Measurements from ENCODE around the gene BCL2L13.
A peak's percentile ranks its signal among the peaks of the same experiment; 100 is the strongest.
"Not testable (repeated sequence)": the region's sequence is repeated elsewhere in the genome, so short reads cannot be mapped to it uniquely, and the experiment has no call there.

BCL2L13 gene

GRCh38 chr22:17729561-17729960 lies 91.0 kb downstream of the BCL2L13 start:
- no peak for DNase-seq

GRCh38 chr22:17732251-17732854 lies 93.8 kb downstream of the BCL2L13 start:
- no peak for DNase-seq

DNA sequence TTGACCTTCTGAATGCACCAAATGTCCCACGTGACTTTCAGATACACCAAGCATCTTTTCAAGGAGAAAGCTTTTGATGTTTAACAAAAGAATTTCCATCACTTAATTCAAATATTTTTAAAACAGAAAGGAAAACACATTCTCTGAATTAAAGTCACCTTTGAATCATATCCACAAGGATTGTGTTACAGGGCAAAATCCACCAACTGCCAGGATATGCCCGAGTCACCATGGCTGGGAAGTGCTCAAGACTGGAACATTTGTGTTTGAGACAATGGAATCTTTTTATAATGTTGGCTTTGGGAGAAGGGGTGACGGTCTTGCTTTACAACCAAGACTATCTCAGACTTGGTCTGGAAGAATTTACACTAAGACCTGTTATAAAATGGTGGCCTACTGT lies 94.9 kb downstream of the BCL2L13 start:
- no peak for DNase-seq

DNA sequence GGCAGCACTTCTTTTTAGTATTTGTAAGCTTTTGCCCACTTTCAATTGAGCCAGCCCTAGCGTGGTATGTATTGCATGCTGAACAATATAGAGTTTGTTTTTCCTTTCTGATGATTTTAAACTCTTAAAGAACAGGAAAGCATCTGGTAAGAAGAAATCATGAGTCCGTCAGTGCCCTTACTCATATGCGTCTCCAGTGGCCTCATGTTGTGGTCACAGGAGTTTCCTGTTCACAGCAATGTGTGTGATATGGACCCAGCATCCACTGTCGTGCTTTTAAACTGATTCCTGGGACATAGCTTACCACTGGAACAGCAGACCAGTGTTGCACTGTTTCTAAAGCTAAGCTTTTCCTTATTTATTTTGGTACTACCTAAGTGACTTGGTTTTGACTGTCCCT lies 95.6 kb downstream of the BCL2L13 start:
- no peak for DNase-seq

DNA sequence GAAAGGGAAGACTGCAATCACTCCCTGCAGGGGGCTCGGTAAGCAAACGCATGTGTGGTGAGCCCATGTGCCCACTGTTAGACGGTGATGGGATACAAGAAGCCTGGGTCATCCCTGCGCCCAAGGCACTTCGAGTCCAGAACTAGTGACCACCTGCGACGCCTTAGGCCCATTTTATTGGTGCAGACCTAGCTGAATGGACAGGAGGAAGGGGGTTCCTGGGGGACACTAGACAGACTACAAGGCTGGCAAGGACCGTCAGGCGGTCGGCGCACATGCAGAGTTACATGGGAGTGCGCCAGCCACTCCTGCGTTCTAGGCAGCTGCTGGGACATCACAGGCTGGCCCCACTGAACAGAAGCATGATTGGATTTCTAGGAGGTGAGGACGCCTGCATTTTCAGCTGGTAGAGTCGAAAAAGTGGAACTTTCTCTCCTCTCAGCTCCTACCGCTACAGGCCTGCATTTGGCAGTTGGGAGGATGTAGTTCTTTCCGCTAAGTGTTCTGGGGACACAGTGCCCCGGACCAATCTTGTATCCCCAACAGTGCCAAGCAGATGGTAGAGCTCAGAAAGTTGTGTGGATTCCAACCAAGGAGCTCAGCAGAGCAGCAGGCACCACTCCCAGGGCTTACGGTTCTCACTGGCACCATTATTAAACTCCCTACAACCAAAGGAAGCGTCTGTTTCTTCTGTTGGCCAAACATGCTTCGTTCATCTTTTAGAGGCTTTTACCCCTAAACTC lies 100.0 kb downstream of the BCL2L13 start:
- no peak for DNase-seq

DNA sequence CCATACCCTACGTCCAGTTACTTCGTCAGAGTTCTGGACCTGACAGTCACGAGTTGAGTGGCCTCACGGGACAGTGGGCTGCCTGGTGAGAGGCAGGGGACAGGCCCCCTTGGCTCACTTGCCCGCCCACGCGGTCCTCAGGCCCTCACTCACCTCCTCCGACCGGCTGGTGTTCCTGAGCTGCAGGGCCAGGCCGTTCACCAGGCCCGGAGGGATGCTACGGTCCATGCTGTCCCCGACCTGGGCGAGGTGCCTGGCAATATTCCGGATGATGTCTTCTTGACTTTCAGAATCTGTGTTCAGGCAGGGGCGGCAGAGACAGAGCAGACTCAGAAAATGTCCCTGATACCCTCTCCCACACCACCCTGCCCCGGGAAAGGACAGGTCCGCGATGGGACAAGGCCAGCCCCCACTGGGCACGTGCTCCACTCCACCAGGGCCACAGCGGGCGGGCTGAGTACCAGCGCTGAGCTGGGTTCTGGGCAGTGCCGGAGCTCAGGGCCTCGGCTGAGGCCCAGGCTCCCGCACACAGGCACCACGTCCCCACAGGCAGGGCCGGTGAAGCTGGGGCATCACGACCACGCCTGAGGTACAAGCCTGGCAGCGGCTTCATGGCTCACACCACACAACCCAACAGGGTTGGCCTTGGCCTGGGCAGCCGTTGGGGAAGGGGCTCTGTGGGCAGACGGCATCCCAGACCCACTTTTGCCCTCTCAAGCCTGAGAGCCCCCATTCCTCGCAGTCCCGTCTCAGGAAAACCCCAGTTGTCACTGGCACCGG lies 100.8 kb downstream of the BCL2L13 start:
- DNase-seq = no peak

DNA sequence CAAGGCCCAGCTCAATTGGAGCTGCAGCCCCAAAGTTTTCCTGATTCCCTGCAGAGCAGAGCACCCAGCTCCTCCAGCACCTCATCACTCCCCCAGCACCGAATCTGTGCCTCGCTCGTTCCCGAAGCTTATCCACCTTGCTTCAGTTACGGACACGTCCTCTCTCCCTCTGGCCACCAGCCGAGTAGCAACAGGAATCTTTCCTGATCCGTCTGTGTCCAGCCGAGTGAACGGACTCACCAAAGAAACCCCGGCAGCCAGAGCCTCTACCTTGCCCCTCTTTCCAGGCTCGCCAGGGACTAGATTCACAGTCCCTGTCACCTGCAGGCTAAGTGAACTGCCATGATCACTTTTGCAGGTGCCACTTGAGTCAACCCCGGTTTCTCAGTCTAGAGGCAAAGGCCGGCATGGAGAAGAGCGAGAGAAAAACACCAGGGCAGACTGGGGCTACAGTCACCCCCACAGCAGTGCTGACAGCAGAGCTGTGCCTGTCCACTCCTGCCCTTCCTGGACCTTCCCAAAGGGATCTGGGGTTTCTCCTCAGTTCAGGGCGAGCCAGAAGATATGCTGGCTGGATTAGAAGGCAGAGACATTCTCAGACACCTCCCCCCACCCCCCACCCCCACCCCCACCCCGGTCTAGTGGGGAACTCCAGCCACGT lies 103.4 kb downstream of the BCL2L13 start:
- DNase-seq = no peak

DNA sequence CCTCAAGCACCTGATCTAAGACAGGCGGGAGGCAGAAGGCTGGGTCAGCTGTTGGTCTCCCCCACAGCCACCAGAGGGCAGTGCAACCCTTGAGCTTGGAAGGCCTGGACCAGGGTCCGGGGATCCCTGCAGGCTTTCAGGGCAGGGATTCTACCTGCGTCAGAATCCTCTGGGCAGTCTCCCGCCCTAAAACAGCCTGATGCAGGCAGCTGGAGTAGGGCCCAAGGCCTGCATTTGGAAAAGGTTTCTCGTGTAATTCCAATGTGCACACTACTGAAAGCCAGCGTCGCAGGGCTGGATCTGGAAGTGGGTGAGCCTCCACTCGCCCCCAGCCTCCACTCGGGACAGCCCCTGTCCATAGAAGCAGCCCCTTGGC lies 104.0 kb downstream of the BCL2L13 start:
- peak; percentile 32 for DNase-seq

GRCh38 chr22:17743661-17744411 lies 105.3 kb downstream of the BCL2L13 start:
- no peak for DNase-seq

- DNase-seq = no peak
These were observed 105.9 kb downstream of the BCL2L13 start for GRCh38 chr22:17744430-17744829.

GRCh38 chr22:17746916-17747315 lies 108.4 kb downstream of the BCL2L13 start:
- no peak for DNase-seq

- no peak for DNase-seq
These were observed 110.2 kb downstream of the BCL2L13 start for GRCh38 chr22:17748555-17749353.

DNA sequence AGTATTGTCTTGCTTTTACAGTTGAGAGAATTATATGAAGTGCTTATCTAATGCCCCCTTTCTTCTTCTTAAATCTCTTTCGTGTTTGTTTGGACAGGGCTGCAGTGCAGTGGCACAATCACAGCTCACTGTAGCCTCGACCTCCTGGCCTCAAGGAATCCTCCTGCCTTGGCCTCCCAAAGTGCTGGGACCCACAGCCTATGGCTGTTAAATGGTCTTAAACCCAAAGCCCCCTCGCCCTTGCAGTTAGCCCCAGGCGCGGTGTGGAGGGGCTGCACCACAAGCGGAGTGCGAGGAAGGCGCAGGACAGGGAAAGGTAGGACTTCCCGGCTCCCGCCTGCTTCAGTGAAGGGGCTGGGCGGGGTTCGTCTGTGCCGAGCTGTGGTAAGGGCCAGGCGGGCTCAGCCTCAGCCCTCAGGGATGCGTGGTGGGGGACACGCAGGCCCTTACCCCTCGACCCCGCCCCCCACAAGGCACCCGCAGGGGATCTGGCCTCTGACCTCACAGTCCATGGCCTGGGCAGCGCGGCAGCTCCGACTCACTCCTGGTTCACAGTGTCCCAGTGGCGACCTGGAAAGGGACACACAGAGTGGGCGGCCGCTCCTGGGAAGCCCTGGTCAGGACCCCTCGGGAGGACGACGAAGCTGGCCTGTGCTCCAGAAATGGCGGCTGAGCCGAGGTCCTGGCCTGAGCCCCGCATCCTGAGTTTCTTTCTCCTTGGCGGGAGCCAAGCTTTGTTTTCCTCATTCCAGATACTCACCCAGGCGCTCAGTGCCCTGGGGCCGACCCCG lies 111.2 kb downstream of the BCL2L13 start:
- DNase-seq = no peak

- no peak for DNase-seq
These were observed 113.0 kb downstream of the BCL2L13 start for GRCh38 chr22:17751596-17751995.

GRCh38 chr22:17753401-17753989 lies 114.9 kb downstream of the BCL2L13 start:
- DNase-seq = no peak

DNA sequence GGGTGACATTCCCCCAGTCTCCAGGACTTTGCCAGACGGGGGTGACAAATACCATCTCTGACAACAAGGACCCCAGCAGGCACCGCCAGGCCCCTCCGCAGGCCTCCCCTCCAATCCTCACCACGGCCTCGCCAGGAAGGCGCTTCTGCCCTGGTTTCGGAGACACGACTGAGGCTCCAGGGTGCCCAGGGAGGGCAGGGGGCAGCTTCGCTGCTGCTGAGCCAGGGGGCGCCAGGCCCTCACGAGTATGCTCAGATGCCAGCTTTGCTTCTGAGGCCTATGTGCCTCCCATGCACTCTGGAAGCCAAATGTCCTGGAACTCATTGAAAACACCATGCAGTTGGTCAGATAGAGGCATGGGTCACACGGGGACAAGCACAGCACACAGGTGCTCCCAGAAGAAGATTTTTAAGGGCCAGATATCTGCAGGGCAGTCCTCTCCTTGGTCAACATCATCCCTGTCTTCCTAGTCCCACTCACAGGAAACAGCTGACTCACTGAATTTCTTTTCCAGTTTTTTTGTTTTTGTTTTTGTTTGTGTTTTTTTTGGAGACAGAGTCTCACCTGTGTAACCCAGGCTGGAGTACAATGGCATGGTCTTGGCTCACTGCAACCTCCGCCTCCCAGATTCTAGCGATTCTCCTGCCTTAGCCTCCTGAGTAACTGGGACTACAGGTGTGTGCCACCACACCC lies 115.8 kb downstream of the BCL2L13 start:
- no peak for DNase-seq

- no peak for DNase-seq
These were observed 122.6 kb downstream of the BCL2L13 start for GRCh38 chr22:17761138-17761488.

- DNase-seq = not testable (repeated sequence)
These were observed 124.9 kb downstream of the BCL2L13 start for GRCh38 chr22:17763442-17763841.

DNA sequence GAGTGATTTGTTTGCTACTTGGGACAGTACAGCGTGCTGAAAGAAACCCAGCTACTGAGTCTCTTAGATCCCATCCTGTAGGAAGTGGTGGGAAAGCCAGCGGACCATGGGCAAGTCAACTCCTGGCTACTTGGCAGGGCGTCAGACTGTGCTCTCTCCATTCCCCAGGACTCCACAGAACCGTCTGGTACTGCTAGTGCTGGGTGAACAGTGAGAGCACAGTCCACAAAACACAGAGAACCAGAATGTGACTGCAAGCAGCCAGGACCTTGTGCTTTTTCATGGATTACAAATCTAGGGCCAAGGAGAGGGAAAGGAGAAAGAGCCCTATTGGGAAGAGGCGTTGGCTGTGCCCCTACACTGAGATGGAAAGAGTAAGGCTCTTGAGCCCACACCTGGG lies 125.5 kb downstream of the BCL2L13 start:
- DNase-seq = no peak

- not testable (repeated sequence) for DNase-seq
These were observed 126.3 kb downstream of the BCL2L13 start for GRCh38 chr22:17764852-17765251.
